IMR-90 (cell line): Measurements from ENCODE around the gene LAMA2.

Experiments used
- ELK1 ChIP-seq: fragments of 150-350 bp; IDR thresholded peaks from 2 replicates; pipeline ENCODE4 v1.6.1; 2016; ENCODE audit warnings: low read depth, mild to moderate bottlenecking, low read length, moderate library complexity, borderline replicate concordance
- TF ChIP-seq, protein P1 (sequence below): conservative IDR thresholded peaks from 2 replicates; pipeline ENCODE4 v1.5.1; 2012; ENCODE audit warnings: mild to moderate bottlenecking, low read depth, low read length, improper control_type of control experiment

- TF ChIP-seq ELK1 = no peak
- TF ChIP-seq, protein P1, sequence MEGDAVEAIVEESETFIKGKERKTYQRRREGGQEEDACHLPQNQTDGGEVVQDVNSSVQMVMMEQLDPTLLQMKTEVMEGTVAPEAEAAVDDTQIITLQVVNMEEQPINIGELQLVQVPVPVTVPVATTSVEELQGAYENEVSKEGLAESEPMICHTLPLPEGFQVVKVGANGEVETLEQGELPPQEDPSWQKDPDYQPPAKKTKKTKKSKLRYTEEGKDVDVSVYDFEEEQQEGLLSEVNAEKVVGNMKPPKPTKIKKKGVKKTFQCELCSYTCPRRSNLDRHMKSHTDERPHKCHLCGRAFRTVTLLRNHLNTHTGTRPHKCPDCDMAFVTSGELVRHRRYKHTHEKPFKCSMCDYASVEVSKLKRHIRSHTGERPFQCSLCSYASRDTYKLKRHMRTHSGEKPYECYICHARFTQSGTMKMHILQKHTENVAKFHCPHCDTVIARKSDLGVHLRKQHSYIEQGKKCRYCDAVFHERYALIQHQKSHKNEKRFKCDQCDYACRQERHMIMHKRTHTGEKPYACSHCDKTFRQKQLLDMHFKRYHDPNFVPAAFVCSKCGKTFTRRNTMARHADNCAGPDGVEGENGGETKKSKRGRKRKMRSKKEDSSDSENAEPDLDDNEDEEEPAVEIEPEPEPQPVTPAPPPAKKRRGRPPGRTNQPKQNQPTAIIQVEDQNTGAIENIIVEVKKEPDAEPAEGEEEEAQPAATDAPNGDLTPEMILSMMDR = no peak
Observed at GRCh38 chr6:129565811-129566210, 682.9 kb downstream of the LAMA2 start.
